HG03095 (cell line): ENCODE measurements around the gene PTPRT.

Source experiments
- ATAC-seq: cut with Tn5 transposase; IDR thresholded peaks from one replicate; pipeline ENCODE4 v1.9.1; 2021; ENCODE audit warnings: moderate library complexity; ENCODE audit not compliant: unreplicated experiment

PTPRT gene

DNA sequence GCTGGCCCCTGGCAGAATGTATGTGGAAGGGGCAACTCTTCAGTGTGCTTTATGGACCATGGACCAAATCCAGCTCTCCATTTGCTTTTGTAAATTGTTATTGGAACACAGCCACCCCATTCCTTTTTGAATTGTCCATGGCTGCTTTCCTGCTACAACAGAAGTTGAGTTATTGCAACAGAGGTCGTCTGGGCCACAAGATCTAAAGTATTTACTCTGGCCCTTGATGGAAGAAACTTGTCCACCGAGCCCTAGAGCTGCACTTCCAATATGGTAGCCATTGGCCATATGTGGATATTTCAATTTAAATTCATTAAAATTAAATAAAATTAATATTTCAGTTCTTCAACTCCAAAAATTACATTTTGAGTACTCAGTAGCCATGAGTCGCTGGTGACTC lies 543.5 kb downstream of the PTPRT start:
- ATAC-seq = no peak

DNA sequence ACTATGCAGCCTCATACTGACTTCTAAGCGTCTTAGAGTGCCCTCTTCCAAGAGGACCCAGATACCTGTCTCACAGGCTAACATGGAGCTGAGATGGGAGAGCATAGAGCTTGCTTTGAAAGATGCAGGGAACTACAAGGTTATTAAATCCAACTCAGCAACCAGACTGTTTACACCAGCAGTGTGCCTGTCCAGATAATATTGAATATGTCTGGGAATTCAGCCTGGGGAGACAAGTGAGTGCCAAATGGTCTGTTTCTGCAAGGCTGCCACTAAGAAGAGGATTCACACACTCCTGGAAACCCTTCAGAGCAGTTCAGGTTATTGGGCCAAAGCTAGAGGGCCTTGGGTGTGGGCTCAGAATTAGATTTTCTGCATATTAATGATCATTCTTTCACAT lies 547.8 kb downstream of the PTPRT start:
- ATAC-seq = no peak

DNA sequence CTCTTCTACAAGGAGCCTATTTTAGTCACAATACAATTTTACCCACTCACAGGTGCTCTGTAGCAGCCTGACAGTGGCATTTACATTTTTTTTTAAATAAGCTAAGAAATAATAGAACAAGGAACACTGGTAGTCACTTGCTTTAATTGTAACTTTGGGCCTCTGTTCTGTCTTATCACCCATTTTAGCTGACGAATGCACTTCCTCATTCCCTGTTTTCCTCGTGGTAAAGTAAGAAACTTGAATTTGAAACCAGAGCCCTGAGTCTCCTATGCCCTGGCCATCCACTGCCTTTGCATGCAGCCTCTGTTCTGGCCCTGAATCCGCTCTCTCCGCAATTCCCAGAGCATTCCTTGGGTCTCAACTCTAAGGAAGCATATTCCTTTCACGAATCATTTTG lies 550.6 kb downstream of the PTPRT start:
- no peak for ATAC-seq

DNA sequence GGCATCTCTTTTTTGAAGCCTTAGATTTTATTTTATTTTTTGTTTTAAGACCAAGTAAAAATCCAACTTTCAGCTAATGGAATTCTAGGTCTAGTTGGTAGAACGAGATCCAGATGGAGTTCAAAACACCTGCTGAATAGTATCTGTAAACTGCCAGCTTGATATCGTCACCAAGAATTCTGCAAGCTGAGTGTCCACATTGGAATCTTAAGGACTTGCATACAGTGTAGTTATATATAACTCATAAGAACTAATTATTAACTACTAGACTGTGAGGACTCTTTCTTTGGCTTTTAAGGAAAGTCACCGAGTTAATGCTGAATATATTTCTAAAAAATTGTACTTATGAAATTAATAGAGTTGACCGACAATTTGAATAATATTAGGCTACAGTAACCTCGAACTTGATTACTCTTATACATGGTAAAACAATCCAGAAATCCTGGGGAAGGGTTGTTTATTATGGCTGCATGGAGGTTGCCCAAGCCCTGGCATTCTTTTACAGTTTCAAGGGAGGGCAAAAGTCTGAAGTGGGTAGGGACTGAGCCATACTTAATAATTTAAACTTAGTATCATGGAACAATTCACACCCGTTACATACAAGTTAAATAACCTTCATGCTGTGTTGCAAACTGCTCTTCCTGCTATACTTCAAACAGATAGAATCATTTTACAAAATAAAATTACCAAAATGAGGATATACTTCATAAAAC lies 553.9 kb downstream of the PTPRT start:
- no peak for ATAC-seq

DNA sequence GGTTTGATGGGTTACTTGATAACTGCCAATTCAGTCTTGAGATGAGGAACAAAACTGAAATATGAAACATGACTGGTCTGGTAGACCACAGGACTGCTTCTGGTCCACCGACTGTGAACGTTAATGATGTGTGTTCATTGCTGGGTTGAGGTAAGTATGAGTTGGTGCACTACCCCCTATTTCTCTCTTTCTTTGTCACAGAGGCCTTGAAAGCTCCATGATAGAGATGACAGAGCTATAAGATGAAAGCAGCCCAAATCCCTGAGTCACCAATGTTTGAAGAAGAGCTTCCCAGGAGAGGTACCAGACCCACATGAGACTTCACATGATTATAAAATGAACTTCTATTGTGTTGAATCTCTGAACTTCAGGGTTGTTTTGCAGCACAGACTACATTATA lies 555.5 kb downstream of the PTPRT start:
- ATAC-seq = no peak

DNA sequence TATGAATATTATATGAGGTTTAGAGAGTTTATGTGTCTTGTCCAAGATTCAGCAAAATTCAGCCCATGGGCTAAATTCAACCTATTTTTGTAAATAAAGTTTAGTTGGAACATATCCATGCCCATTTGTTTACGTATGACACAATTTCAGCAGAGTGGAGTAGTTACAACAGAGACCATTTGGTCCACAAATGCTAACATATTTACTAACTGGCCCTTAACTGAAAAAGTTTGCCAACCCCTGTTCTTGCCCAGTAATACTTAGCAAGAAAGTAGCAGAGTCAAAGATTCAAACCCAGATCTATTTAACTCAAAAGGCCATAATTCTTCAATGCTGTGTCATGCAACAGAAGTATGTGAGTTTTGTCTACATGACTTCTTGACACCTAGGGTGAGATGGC lies 561.0 kb downstream of the PTPRT start:
- no peak for ATAC-seq

DNA sequence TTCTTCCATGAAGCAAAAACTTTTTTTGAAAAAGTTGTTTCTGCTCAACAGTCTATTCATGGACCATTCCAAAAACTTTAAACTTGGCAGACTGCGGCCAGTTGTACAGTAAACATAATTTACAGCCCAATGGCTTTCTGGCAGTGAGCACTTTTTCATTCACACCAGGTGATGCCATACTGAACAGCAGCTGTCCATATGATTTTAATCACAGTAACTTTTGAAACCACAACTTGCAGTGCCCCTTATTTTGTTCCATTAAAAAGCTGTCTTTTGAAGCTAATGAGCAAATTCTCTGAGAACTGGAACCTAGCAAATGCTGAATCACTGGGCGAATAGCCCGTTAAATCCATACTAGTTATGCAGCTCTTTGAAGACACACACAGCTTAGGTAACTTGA lies 576.6 kb downstream of the PTPRT start:
- ATAC-seq = no peak

DNA sequence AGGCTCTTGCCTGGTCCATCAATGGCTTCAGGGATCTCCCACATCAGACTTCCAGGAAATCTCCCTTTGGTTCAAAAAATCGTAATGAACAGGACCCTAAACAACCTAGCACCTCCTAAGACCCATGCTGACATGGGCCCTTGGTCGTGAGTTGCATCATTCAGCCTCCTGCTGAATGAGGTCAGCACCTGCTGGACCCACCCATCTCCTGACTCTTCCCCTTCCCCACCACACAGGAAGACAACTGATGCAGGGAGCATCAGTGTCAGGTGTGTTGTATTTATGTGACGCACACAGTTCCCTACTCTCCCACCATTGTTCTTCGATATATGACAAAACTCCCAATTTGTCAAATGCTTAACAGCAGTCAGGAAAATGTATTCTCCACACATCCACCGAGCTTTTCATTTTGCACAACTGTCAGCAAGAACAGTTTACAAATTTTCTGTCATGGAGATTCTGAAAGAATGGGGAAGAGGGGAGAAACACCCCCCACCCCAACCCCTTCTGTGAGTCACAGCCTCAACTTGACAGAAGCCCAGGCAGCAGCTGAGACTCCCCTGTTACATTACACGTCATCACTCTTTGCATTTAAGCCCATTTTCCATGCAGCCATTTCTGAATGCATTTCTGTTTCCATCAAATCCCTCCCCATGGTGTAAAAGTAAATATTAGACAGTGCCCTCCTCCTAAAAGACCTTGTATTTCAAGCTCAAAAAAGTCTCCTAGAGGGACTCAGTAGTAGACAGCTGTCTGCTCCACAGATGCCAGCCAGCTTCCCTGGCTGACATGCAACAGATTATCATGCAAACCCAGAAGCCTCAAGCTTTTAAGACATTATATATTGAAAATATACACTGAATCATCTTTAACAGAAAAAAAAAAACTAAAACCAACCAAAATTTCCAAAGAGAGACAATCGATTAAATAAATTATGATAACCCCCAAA lies 577.5 kb downstream of the PTPRT start:
- ATAC-seq = no peak

DNA sequence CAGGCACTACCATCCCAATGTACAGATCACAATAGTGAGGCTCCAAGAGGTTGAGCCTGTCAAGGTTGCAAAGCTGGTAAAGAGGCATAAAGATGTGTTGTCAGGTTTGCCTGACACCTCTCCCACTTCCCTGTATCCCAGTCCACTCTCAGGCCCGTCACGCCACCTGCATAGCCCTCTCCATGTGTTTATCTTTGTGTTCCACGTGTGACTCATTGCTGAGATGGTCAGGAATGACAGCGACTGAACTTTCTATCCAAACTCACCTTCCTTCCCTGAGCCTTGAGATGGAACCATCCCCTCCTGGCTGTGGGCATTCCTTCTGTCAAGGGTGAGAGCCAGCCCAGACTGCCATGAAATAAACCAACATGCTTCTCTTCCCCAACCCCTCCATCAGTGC lies 578.3 kb downstream of the PTPRT start:
- ATAC-seq = no peak

DNA sequence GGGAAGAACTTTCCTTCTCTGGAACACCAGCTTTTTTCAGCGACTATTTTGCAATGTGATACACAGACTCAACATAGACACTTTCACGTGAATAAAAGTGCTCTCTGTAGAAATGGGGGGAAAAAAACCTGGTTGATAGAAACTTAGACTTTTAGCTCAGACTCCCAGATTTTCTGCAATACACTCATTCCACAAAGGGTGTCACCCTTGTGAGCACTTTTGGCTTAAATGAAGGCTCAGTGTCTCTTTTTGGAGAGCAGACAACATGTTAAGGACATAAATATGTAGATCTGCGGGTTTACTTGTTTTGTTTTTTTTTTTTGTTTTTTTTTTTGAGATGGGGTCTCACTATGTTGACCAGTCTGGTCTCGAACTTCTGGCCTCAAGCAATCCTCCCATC lies 579.6 kb downstream of the PTPRT start:
- no peak for ATAC-seq

DNA sequence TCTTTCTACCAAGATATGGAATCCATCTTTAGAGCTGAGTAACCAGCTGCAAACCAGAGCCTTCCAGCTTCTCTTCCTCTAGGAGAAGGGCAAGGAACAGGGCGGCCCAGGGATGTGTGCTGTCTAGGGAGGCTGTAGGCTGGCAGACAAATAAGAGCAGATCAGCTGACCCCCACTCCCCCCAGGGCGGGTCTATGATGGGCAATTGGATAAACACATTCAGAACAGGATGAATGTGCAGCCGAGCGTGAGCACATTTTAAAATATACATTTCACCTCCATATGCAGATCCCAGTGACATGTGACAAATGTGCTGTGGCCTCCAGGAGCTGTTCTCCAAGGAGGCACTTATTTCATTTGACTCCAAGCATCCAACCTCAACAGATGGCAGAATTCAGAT lies 580.1 kb downstream of the PTPRT start:
- no peak for ATAC-seq

DNA sequence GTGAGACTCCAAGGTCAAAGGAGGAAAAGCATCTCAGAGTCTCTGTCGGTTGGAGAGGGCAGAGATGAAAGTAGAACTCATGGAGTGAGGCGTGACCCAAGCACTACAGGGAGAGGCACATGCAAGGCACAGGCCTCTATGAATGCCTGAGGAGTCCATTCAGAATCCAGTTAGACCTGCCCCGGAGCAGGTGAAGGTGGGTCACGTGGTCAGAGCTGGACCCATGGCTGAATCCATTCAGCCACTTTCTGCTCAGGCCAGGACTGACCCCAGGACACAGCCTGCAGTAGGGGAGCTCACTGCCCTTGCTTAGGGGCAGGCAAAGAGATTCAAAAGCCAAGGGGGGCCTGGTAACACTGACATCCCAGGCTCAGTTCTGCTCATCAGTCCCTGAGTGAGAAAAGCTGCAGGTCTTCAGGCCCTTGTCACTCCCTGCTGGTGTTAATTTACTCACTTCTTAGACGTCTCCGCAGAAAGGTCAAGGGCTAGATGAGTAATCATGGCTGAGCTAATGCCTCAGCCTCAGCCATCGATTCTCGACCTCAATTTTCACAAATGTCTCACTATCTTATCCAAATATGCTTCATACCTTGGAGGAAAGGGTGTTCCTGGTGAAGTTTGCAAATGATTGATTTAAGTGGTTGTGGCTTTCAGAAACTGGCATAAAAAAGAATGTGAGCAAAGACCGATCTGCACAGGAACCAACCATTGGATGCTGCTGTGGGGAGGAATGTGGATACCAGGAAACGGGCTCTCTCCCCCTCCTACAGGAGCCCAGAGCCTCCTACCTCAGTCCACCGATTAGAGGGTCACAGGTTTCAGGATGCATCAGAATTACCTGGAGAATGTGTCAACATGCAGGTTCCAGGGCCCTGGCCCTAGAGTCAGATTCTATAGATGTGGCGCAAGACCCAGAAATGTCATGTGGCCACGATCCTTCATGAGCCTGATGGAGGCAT lies 584.4 kb downstream of the PTPRT start:
- ATAC-seq = no peak

DNA sequence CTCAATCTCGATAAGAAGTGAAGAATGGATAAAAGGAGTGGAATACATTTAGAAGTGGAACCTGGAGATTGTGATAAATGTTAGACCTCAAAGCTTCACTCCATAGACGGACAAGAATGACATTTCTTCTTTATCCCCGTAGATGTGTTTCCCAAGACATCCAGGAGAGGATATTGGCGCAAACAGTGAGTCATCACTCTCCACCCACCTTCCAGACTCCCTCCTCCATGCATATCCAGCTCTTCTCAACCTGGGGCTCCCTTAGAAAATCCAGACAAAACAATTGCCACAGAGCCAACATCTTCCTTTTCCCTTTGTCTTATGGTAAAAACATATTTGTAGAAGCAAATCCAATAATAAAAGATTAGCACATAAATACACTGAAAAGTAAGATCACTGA lies 586.1 kb downstream of the PTPRT start:
- no peak for ATAC-seq

DNA sequence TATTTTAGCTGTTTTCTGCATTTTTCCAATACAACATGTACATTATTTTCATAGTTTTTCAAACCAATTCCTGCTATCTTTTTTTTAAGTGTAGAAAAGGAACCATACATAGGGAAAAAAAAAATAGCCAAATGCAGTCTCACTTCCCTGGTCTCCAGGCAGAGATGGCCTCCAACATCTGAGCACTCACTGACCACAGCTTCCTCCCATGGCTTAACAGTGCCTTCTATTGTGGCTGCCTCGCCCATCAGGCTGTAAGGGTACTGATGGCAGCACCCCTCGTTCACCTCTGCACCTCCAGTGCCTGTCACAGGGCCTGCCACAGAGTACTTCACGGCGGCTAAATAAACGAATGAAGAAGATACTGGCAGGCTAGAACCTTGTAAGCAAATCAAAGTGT lies 591.1 kb downstream of the PTPRT start:
- ATAC-seq = no peak

DNA sequence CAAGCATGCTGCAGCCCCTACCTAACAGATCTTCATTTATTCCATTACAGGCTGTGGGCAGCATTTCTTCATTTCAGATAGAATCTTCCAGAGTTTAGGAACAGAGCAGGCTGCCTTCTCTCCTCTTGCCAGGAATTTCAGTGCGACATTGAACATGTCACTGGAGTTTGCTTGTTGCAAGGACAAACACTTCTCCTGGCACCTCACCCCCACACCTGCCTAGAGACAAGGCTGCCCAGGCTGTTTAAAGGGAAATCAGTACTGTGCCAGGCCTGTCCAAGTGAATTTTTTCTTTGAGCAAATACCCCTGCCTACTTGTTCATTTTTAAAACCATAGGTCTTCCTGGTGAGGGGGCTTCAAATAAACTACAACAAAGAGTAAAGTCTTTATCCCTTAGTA lies 594.1 kb downstream of the PTPRT start:
- no peak for ATAC-seq

DNA sequence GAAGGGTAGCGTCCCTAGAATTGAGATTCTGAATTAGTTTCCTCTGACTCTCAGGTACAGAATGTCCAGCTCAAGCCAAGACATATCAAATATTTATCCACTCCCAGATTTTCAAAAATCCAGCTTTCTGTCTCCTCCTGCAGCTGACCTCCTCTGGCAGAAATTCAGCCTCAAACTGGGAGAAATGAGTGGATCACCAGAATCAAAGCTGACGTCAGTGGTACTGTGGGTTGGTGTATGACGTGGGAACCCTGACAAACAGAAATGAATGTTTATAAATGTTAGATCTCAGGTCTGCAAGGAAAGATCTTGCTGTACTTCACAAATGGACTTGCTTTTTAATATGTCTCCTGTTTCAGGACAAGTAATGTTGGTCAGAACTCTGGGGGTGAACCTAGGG lies 595.0 kb downstream of the PTPRT start:
- ATAC-seq = no peak

DNA sequence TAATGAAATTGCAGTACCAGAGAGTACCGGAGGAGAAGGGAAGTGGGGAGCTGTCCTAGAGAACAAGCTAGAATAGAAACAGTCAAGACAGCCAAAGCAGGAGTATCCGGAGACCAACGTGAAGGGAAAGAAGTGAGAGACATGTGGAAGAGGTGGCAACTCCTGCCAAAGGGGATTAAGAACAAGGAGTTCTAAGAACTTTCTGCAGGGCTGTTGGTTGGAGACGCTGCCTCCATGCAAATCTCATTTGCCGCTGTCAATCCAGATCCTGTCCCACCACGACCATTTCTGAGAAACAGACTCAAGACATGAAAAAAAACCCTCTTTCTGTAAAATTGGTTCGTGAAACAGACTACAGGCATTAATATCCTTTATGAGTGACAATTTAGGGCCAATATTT lies 595.7 kb downstream of the PTPRT start:
- ATAC-seq = no peak

DNA sequence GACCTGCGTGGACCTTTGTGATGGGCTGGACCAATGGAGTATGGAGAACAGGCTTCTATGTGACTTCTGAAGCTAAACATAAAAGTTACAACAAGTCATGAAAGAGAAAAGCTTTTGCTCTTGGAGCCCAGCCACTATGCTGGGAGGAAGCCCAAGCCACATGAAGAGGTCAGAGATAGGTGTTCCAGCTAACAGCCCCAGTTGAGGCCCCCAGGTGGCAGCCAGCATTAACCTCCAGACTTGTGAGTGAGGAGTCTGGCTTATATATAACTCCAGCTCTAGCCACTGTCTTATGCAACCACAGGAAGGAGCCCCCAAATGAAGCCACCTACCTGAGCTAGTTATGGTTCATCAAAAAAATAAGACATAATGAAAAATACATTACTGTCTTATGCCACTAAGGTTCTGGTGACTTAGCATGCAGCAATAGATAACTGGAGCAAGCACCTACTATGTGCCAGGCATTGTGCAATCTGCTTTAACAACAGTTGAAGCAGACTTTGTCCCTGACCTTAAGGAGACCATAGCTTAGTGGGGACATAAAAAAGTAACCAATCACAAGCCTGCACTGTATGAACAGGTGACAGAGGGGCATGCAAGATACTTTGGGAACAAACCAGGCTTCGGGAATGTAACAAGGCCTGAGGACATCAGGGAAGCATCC lies 599.6 kb downstream of the PTPRT start:
- no peak for ATAC-seq

DNA sequence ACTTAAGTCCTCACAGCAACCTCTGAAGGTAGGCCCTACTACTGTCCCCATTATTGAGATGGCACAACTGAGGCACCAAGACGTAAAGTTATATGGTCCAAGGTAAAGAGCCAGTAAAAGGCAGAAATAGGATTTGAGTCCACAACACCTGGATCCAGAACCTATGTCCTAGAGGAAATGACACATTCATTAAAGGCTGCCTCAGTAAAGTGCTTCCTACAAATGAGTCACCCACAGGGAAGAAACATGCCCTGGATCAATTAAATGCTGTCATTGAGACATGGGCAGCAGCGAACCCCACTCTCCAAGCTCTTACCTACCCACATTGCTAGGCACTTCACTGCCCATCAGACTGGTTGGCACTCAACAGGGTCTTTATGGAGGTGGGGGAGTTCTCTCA lies 600.9 kb downstream of the PTPRT start:
- no peak for ATAC-seq

DNA sequence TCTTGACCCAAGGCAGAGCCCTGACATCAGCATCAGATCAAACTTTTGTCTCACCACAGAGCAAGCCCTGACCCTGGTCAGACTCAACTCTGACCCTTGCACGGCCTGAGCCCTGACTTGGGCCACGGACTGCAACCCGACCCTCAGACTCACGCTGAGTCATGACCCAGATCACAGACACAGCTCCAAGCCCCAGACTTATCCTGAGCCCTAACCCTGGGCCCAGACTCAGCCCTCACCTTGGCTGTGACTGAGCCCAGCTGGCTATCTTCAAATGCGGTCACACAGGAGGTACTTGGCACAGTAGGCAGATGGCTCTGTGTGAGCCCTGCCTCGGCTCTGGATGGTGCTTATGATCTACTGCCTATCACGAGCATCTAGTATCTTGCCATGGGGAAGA lies 602.3 kb downstream of the PTPRT start:
- no peak for ATAC-seq

DNA sequence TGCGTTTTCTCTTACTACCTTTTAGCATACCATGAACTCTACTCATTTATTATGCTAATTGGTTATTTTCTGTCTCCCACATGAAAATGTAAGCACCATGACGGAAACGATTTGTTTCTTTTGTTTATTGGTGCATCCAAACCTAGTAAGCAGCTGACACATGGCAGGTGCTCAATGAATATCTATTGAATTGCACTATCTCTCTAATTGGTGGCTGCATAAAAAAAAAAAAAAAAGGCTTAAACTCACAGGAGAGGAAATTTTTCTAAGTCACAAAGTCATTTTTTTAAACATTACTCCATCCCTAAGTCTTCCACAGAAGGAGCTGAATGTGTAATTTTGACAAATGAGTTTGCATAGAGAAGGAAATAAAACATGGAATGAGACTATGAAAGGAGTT lies 608.4 kb downstream of the PTPRT start:
- ATAC-seq = no peak
